Psoas muscle (tissue), 8 donors: ENCODE data around the gene CAMK2A. TPM values are rescaled to one million over a fixed set of nuclear protein-coding genes. Genes with fewer than 3 reads are reported as not detected.
A peak's percentile ranks its signal among the peaks of the same experiment; 100 is the strongest.

ENCODE experiments used
- ATAC-seq, 4 donors: fragments of 200-7000 bp; cut with Tn5 transposase; one replicate each; pipeline ENCODE4 v1.9.1; 2020; ENCODE audit warnings: moderate library complexity in 3 of 4, mild to moderate bottlenecking in 2 of 4
- DNase-seq, 2 donors: peaks; one replicate each; pipeline ENCODE4 v3.0.0-alpha.2; 2020
- H3K27ac ChIP-seq: fragments of 200-600 bp; one replicate; pipeline ENCODE4 v1.8.0; 2022
- H3K27me3 ChIP-seq, 3 donors: fragments of 200-600 bp in 1 of 3; one replicate each; pipeline versions ENCODE4 v1.6.1 to v1.8.0; 2013 to 2022; ENCODE audit warnings: low read length in 2 of 3, mild to moderate bottlenecking in 2 of 3, moderate library complexity in 1 of 3; ENCODE audit not compliant: insufficient read depth in 3 of 3
- H3K36me3 ChIP-seq, 2 donors: fragments of 200-600 bp in 1 of 2; one replicate each; pipeline versions ENCODE4 v1.6.1 to v1.8.0; 2013 to 2022; ENCODE audit warnings: low read depth in 1 of 2, mild to moderate bottlenecking in 1 of 2, moderate library complexity in 1 of 2; ENCODE audit not compliant: insufficient read depth in 1 of 2
- H3K4me1 ChIP-seq: fragments of 200-600 bp; one replicate; pipeline ENCODE4 v1.8.0; 2022
- H3K4me3 ChIP-seq: fragments of 200-600 bp; one replicate; pipeline ENCODE4 v1.8.0; 2022; ENCODE audit warnings: mild to moderate bottlenecking
- H3K9me3 ChIP-seq: fragments of 200-600 bp; one replicate; pipeline ENCODE4 v1.8.0; 2022
- WGBS, 3 donors: extraction: QIAGEN DNeasy Blood & Tissue Kit; methylation state at CpG; one replicate each; pipeline versions ENCODE4 v1.1.6 to v1.1.7; 2013; 5-methylcytosine and 5-hydroxymethylcytosine counted together
- intact Hi-C, 2 donors: fragments of 100-400 bp; cut with DNase I; formaldehyde crosslinking; loops; one replicate each; pipeline versions ENCODE4 v1.11.0 to v1.14.2; 2022
- polyA plus RNA-seq, 3 donors: library from polyadenylated mRNA; stranded (reverse); fragments of 200-250 nt; gene quantifications; one replicate each; pipeline ENCODE4 v1.2.3, GENCODE V29; 2013
- total RNA-seq, 4 donors: library from RNA; stranded (reverse); fragmentation: NEBNext Ultra II Directional in 2 of 4; extraction: Animal tissue kit (Norgen Biotek cat#: 25700) in 2 of 4; gene quantifications; one replicate each; pipeline versions ENCODE4 v1.2.1 to v1.2.4, GENCODE V29; 2021 to 2023
- TF ChIP-seq, protein P1 (sequence below): fragments of 200-600 bp; IDR thresholded peaks from one replicate; pipeline ENCODE4 v1.8.0; 2022; ENCODE audit warnings: antibody characterized with exemption
- donor health status: healthy with polysubstance abuse.
- donor health status: DM: no; HTN: no; CAD: no; lungs with moderate emphysema.
- donor health status: Bipolar disorder and iron deficiency.
- donor health status: healthy.
- donor health status: DM: yes; HTN: yes; CAD: no.
- donor health status: DM: no; HTN: no; CAD: no.
- donor health status: DM: no; HTN: no; CAD: no.
- donor health status: DM: yes; HTN: yes; CAD: no.

Gene CAMK2A
- total and polyA plus RNA-seq, 7 donors = 8.1 to 118 (median 45.3) TPM

DNA sequence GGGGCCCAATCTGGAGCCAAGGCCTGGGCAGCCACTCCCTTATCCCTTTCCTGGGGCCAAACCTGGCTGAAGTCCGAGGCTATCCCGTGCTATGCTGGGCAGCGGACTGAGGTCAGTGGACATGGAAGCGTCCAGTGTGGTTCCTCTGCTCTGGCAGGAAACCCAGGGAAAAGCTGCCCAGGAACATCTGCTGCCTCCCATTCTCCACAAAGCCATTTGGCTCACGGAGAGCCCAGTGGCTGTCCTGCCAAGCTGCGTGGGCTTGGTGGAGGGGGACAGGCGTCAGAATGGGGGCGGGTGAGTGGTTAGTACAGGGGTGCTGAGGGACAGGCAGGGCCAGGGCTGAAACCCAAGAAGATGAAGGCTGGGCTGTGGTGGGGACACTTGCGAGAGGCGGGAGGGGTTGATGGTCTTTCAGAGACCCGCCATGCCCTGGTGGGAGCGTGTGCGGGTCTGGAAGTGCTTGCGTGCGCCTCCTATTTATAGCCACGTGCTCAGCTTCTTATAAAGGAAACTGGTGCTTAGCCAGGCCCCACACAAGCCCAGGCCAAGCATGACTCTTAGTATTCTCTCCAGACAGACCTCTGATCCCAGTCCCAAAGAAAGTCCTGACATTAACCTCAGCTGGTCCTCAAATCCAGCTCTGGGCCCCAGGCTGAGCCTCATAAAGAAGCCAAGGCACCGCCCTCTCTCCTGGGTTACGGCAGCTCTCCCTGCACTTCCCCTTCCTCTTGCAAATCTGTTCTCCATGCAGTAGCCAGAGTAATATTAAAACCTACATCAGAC is 109.1 kb downstream of the CAMK2A start:
- no peaks in the 10 kb centered on the region for H3K36me3 ChIP-seq
- DNase-seq = peak; percentile 88 to 95
- no peaks in the 10 kb centered on the region for H3K27me3 ChIP-seq
- H3K4me3 ChIP-seq = peak overlapping the region; percentile 19
- intact Hi-C loops = no loop called here
- TF ChIP-seq, protein P1, sequence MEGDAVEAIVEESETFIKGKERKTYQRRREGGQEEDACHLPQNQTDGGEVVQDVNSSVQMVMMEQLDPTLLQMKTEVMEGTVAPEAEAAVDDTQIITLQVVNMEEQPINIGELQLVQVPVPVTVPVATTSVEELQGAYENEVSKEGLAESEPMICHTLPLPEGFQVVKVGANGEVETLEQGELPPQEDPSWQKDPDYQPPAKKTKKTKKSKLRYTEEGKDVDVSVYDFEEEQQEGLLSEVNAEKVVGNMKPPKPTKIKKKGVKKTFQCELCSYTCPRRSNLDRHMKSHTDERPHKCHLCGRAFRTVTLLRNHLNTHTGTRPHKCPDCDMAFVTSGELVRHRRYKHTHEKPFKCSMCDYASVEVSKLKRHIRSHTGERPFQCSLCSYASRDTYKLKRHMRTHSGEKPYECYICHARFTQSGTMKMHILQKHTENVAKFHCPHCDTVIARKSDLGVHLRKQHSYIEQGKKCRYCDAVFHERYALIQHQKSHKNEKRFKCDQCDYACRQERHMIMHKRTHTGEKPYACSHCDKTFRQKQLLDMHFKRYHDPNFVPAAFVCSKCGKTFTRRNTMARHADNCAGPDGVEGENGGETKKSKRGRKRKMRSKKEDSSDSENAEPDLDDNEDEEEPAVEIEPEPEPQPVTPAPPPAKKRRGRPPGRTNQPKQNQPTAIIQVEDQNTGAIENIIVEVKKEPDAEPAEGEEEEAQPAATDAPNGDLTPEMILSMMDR = no peak
- H3K27ac ChIP-seq = peak overlapping the region; percentile 95
- peak; percentile 89 to 94 (median 92) for ATAC-seq
- peaks cover 32% of the 10 kb centered on the region for H3K4me1 ChIP-seq
- 6 to 11% (median 6%) methylated on average over 18 of the region's 18 CpGs for WGBS, 3 donors
- no peaks in the 10 kb centered on the region for H3K9me3 ChIP-seq

DNA sequence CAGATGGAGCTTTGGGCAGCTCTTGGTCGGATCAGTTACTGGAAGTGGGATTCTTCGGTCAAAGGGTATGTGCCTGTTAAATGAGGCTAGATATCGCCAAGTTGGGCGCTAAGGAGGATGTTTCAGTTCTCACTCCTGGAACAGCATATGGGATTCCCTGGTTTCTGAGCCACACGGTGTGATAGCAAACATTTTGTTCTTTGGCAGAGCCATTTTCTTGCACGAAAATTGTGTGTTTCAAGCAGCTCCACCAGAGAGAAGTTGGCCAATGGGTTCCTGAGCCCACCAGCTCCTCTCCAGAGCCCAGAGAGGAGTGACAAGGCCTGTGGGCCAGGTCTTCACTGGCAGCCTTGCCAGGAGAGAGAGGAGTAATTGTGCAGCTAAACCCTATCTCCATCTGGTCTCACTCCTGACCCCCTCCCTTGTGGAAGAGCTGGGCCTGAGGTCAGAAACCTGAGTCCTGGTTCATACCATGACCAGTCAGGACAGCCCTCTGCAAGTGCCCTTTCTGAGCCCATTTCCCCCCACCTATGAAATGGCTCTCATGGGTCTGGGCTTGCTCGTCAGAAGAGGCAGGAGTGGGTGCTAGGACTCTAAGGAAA is 110.5 kb downstream of the CAMK2A start:
- ATAC-seq = no peak
- H3K9me3 ChIP-seq = no peaks in the 10 kb centered on the region
- peak overlapping the region; percentile 95 for H3K27ac ChIP-seq
- peaks cover 32% of the 10 kb centered on the region for H3K4me1 ChIP-seq
- H3K36me3 ChIP-seq = no peaks in the 10 kb centered on the region
- TF ChIP-seq, protein P1 = no peak
- no peaks in the 10 kb centered on the region for H3K27me3 ChIP-seq
- H3K4me3 ChIP-seq = no peak overlapping the region
- DNase-seq = no peak
- intact Hi-C loops = no loop called here
- 86 to 94% (median 90%) methylated on average over 7 of the region's 7 CpGs for WGBS, 3 donors

DNA sequence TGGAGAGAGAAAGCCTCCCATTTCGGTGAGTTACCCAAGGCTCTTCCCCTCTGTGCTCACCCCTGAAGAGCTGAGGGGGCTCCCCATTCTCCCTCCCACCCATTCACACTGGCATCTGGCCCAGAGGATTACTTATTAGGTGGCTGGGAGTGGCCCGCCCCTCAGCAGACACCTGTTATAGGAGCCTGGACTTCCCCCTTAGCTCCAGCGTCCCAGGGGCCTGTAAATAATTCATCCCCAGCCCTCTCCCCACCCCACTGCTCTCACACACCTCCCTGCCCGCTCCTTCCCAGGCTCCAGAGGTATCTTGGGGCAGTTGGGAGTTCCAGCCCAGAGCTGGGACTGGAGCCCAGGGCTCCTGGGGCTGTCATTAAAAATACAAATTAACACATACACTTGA is 111.3 kb downstream of the CAMK2A start:
- DNase-seq (no peak), ATAC-seq (no peak)
- intact Hi-C loops = no loop called here
- no peak overlapping the region for H3K4me3 ChIP-seq
- TF ChIP-seq, protein P1 = no peak
- no peaks in the 10 kb centered on the region for H3K9me3 ChIP-seq
- 56 to 71% (median 67%) methylated on average over 4 of the region's 4 CpGs for WGBS, 3 donors
- no peaks in the 10 kb centered on the region for H3K27me3 ChIP-seq
- H3K36me3 ChIP-seq = no peaks in the 10 kb centered on the region
- peak overlapping the region; percentile 95 for H3K27ac ChIP-seq
- peaks cover 32% of the 10 kb centered on the region for H3K4me1 ChIP-seq

DNA sequence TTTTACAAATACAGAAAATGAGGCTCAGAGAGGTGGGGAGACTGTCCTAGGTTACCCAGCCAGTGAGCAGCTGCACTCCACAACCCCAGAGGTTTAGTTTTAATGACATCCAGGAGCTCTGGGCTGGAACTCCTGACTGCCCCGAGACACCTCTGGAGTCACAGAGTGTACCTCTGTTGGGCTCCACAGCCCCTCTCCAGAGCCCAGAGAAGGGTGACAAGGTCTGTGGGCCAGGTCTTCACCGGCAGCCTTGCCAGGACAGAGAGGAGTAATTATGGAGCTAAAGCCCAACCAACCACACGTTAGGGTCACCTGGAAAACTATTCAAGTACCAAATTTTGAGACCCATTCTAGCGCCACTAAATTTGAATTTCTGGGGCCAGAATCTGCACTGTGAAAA is 111.9 kb downstream of the CAMK2A start:
- DNase-seq (no peak), ATAC-seq (no peak)
- H3K27me3 ChIP-seq = no peaks in the 10 kb centered on the region
- WGBS, 3 donors = 56 to 70% (median 65%) methylated on average over 4 of the region's 4 CpGs
- peaks cover 32% of the 10 kb centered on the region for H3K4me1 ChIP-seq
- TF ChIP-seq, protein P1 = no peak
- intact Hi-C loops = no loop called here
- H3K36me3 ChIP-seq = no peaks in the 10 kb centered on the region
- no peaks in the 10 kb centered on the region for H3K9me3 ChIP-seq
- no peak overlapping the region for H3K27ac ChIP-seq
- H3K4me3 ChIP-seq = no peak overlapping the region
